Measurements from ENCODE around the gene TUBGCP3.
"Not testable (repeated sequence)": the region's sequence is repeated elsewhere in the genome, so short reads cannot be mapped to it uniquely, and the experiment has no call there.

TUBGCP3 gene

GRCh38 chr13:112574834-112575613 is 12.9 kb downstream of the TUBGCP3 start:
- no peak for DNase-seq

GRCh38 chr13:112574416-112574815 is 13.5 kb downstream of the TUBGCP3 start:
- no peak for DNase-seq

DNA sequence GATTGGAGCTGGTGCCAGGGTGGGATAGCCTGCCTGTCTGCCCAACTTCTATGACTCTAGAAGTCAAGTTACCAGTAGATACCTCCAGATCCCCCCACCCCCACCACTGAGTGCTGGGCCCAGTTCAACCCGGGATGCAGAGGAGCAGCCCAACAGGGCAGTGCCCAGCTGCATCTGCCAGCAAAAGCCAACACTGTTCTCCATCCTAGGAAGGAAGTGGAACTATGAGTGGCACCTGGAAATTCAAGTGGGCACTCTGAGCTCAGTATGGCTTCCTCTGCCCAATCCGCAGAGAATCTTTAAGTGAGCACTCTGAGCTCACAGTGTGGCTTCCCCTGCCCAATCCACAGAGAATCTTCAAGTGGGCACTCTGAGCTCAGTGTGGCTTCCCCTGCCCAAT is 14.2 kb downstream of the TUBGCP3 start:
- no peak for DNase-seq

GRCh38 chr13:112572366-112572765 is 15.6 kb downstream of the TUBGCP3 start:
- DNase-seq, result no peak

DNA sequence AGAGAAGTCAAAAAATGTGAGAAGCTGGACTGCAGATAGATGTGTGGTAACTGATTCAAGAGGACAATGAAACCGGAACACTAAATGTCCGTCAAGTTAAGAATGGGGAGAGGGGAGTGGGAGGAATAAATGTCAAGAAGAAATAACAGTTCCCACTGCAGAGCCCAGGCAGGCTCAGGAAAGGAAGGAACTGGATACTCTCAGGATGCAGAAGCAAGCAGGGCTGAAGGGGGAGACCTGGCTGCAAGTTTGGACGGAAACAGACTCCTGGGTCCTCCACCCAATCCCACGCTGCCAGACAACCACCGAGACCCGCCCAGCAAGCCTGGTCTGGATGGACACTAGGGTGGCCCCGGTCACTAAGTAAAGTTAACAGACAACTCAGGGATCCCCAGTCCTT is 18.1 kb downstream of the TUBGCP3 start:
- no peak for DNase-seq

DNA sequence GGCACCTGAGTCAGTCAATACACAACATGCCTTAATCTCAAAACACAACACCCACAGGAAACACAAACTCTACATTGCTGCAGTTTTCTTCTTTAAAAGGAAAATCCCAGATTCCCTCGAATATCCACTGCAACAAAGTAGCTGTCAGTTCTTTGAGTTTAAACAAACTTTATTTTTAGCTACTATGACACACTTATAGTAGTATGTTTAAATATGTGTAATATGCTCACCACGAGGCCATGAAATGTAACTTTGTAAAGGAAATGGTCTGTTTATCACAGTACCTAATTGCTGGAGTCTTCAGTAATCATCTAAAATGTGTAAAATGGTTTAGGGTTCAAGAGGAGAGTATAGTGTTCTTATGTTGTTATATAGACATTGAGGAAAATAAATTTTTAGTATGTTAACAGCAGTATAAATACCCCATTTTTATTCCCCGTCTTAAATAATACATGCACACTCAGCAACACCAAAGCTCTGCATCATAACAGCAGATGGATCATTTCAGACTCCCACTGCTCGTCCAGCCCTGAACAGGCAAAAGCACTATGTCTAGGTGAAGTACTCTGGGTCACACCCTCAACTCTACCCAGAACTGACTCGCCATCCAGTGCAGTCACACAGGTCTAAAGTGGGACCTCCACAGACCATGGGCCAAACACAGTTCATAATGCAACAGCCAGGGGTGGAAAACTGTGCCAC is 20.6 kb downstream of the TUBGCP3 start:
- DNase-seq, result no peak

- DNase-seq, result no peak
Observed at GRCh38 chr13:112562786-112563383, 25.1 kb downstream of the TUBGCP3 start.

DNA sequence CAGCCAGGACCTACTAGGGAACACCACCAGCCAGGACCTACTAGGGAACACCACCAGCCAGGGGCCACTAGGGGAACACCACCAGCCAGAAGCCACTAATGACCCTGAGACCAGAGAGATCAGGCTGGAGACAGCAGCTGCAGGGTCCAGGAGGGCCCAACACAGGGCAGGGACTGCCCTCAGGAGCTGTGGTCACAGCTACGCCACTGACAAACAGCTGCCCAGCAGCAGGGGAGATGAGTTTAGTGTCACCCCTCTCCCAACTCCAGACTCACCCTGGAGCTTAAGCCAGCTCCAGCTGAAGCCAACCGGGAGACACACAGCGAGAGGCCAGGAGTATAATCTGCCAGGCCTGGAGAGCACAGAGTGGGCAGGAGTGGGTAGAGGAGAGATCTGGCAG is 25.7 kb downstream of the TUBGCP3 start:
- no peak for DNase-seq

DNA sequence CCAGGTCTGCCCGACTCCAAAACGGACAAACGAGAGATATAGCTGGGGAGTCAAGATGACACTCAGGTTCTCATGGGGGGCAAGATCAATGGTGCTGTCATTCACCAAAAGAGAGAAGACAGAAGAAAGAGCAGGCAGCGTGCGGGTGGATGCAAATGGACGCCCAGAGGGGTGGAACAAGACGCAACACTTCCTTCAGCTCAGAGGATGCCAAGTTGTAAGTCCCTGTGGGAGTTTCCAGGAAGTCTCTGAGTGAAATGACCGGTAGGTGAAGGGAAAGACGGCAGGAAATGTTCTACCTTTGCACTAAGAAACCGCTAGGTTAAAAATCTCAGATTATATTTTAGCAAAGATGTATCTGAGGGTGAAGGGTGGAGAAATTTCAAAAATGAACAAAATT is 26.5 kb downstream of the TUBGCP3 start:
- DNase-seq, result no peak

- no peak for DNase-seq
Observed at GRCh38 chr13:112558696-112559418, 29.1 kb downstream of the TUBGCP3 start.

- DNase-seq, result no peak
Observed at GRCh38 chr13:112556600-112556999, 31.4 kb downstream of the TUBGCP3 start.

DNA sequence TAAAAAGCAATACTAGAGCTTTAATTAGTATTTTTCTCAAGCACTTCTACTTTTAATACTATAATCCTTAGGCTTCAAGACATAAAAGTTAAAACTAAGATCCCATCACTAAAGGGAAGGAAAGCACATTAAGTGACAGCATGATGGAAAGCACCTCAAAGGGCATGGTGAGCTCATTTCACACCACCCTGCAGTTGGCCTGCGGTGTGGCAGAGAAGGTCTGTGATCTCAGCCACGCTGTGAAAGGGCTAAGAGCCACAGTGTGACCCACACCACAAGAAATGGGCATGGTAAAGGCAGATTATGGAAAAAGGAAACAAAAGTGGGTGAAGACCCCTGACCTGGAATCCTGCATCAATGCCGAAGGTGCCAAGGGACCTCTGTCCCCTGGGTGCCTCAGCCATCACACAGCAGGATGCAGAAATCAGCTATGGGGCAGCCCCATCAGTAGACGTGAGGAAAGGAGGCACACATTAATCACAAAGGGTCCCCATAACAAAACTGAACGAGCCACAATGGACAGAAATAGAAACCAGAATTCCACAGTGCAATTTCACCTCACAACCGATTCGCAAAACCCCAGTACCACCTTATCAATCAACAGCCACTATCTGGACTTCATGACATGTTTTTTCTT is 33.6 kb downstream of the TUBGCP3 start:
- no peak for DNase-seq

- not testable (repeated sequence) for DNase-seq
Observed at GRCh38 chr13:112548975-112549374, 39.0 kb downstream of the TUBGCP3 start.

DNA sequence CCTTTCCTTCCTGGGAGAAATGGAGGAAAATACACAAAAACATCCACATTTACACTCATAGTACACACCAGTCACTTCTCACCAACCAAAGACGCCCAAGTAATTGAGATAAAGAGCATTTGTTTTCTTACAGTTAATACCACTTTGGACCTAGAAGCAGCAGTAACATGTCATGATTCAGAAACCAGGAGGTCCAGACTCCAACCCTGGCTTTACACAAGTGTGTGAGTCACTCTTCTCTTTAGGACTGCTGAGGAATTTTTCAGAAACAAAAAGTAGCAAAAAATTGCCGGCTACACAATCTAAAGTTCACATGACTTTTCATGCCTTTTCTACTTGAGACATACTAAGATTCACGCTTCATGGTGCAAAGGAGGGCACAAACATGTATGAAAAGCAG is 42.1 kb downstream of the TUBGCP3 start:
- no peak for DNase-seq

DNA sequence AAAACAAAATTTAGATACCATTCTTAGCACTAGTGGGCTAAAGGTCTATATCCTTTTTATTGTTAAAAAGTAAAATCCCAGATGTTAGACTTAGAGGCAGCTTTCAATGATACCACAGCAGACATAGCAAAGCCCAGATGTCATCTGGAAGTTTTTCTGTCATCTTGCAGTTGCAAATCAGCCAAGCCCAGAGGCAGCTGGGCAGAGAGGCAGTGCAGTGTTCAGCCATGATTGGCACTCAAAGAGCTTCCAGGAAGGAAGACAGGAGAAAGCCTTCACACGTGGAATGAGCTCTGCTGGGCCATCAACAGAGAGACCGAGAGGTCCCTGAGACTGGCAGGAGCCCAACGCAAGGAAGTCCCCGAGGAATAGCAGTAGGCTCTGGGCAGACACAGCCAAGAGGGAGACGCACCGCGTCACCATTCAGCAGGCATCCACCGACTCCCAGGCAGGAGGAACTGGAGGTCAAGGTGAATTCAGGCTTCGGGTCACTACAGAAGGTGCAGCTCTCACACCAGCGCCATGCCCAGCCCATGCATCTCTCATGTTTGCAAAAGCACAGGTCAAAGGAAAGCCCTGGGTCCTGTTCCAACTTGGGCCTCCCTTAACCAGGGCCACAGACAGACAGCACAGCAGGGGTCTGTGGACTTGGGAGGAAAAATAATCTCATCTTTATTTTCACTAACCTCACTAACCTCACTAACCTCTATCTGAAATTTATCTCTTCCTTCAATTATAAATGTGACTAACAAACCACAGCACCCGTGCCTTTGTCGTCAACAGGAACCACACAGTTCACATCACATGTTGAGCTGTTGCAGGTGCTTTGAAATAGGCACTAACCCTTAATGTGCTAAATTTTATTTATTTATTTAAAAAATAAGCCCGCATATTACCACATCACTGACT is 54.9 kb downstream of the TUBGCP3 start:
- DNase-seq, result no peak

GRCh38 chr13:112531263-112531794 is 56.6 kb downstream of the TUBGCP3 start:
- no peak for DNase-seq

DNA sequence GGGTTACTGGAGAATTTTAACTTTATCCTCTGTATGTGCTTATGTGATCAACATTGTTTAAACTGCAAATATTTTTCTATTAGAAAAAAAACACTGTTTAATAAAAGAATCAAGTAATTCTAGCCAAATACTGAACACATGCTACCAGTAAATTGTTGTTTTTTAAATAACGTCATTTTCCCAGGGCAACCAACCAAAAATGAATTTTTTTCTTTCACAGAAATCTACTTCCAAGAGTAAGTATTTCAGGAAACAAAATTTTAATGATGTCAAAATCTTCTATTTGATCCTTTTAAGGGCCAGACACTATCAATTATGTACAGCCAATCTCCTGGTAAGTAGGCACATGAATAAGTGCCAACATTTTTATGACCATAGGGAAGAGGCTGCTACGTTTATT is 57.1 kb downstream of the TUBGCP3 start:
- no peak for DNase-seq

DNA sequence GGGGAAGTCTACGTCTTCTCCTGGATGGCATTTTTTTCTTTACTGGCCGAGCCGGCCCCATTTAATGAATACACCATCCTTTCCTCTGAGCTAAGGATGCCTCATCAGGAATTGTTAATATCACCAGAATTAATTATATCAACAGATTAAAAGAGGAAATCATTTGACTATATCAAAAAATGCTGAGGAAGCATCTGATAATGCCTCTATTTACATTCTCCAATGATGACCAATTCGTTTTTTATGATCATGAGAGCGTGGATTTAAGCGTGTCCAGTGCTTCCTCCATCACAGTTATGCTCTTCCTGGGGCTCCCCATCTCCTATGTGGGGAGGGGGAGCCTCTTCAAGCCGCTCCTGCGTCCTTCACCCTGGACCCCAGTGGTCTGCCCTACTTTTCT is 58.7 kb downstream of the TUBGCP3 start:
- no peak for DNase-seq

DNA sequence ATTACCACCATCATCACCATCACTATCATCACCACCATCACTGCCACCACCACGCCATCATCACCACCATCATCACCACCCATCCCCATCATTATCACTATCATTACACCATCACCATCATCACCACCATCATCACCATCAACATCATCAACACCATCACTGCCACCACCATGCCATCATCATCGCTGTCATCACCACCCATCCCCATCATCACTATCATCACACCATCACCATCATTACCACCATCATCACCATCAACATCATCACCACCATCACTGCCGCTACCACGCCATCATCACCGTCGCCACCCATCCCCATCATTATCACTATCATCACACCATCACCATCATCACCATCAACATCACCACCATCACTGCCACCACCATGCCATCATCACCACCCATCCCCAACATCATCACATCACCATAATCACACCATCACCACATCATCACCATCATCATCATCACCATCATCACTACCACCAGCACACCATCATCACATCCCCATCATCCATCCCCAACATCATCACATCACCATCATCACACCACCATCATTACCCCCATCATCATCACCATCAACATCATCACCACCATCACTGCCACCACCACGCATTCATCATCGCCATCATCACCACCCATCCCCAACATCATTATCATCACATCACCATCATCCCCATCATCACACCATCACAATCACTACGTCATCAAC is 61.7 kb downstream of the TUBGCP3 start:
- no peak for DNase-seq

GRCh38 chr13:112525356-112525945 is 62.5 kb downstream of the TUBGCP3 start:
- no peak for DNase-seq
